Ishikawa (cell line): Measurements from ENCODE around the gene EOLA2.

Source experiments
- CEBPB ChIP-seq: IDR thresholded peaks from 2 replicates; pipeline ENCODE4 v1.6.1; 2012
- CREB1 ChIP-seq: IDR thresholded peaks from 2 replicates; pipeline ENCODE4 v1.6.1; 2012; ENCODE audit warnings: low read depth
- EP300 ChIP-seq: IDR thresholded peaks from 2 replicates; pipeline ENCODE4 v1.6.1; 2012; ENCODE audit warnings: borderline replicate concordance
- RAD21 ChIP-seq: IDR thresholded peaks from 2 replicates; pipeline ENCODE4 v1.6.1; 2012; ENCODE audit warnings: low read depth
- TAF1 ChIP-seq: IDR thresholded peaks from 2 replicates; pipeline ENCODE4 v1.6.1; 2012; ENCODE audit warnings: low read depth, mild to moderate bottlenecking
- TCF12 ChIP-seq: IDR thresholded peaks from 2 replicates; pipeline ENCODE4 v1.6.1; 2012; ENCODE audit warnings: low read depth
- YY1 ChIP-seq: IDR thresholded peaks from 2 replicates; pipeline ENCODE4 v1.6.1; 2012; ENCODE audit warnings: low read depth
- ZBTB7A ChIP-seq: IDR thresholded peaks from 2 replicates; pipeline ENCODE4 v1.6.1; 2012; ENCODE audit warnings: low read depth
- TF ChIP-seq, protein P1 (sequence below): IDR thresholded peaks from 2 replicates; pipeline ENCODE4 v1.6.1; 2012; ENCODE audit warnings: low read depth, mild to moderate bottlenecking
- TF ChIP-seq, protein P2 (sequence below): IDR thresholded peaks from 2 replicates; pipeline ENCODE4 v1.6.1; 2012

DNA sequence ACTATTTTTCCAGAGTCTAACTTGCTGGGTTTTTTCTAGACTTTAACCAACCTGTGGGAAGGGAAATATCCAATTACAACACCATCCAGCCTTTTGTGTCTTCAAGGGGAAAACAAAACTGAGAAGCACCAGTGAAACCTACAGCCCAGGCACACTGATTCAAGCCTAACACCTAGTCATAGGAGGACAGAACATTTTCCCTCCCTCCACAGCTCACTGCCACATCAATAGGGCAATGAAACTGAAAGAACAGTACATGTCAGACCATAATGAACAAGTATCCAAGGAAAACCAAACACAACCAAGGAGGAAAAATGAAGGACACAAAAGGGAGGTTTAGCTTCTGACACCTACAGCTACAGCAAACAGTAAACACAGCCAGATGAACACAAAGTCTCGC, 39.7 kb downstream of the EOLA2 start:
- TF ChIP-seq EP300 (no peak), YY1 (no peak), TAF1 (no peak), RAD21 (no peak), ZBTB7A (no peak), CREB1 (no peak), CEBPB (no peak), TCF12 (no peak)
- TF ChIP-seq, protein P1, sequence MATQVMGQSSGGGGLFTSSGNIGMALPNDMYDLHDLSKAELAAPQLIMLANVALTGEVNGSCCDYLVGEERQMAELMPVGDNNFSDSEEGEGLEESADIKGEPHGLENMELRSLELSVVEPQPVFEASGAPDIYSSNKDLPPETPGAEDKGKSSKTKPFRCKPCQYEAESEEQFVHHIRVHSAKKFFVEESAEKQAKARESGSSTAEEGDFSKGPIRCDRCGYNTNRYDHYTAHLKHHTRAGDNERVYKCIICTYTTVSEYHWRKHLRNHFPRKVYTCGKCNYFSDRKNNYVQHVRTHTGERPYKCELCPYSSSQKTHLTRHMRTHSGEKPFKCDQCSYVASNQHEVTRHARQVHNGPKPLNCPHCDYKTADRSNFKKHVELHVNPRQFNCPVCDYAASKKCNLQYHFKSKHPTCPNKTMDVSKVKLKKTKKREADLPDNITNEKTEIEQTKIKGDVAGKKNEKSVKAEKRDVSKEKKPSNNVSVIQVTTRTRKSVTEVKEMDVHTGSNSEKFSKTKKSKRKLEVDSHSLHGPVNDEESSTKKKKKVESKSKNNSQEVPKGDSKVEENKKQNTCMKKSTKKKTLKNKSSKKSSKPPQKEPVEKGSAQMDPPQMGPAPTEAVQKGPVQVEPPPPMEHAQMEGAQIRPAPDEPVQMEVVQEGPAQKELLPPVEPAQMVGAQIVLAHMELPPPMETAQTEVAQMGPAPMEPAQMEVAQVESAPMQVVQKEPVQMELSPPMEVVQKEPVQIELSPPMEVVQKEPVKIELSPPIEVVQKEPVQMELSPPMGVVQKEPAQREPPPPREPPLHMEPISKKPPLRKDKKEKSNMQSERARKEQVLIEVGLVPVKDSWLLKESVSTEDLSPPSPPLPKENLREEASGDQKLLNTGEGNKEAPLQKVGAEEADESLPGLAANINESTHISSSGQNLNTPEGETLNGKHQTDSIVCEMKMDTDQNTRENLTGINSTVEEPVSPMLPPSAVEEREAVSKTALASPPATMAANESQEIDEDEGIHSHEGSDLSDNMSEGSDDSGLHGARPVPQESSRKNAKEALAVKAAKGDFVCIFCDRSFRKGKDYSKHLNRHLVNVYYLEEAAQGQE, result no peak
- TF ChIP-seq, protein P2, sequence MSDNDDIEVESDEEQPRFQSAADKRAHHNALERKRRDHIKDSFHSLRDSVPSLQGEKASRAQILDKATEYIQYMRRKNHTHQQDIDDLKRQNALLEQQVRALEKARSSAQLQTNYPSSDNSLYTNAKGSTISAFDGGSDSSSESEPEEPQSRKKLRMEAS, result no peak
